CD1c-positive myeloid dendritic cell (primary cell): ENCODE results near the gene BABAM2.

Experiments used
- DNase-seq: peaks from one replicate; pipeline ENCODE4 v3.0.0-alpha.2; 2016; ENCODE audit errors: extremely low spot score

The BABAM2 gene

GRCh38 chr2:28281739-28282138 lies 391.2 kb downstream of the BABAM2 start:
- DNase-seq, result no peak

- DNase-seq, result no peak
Observed at GRCh38 chr2:28282248-28282647, 391.7 kb downstream of the BABAM2 start.

DNA sequence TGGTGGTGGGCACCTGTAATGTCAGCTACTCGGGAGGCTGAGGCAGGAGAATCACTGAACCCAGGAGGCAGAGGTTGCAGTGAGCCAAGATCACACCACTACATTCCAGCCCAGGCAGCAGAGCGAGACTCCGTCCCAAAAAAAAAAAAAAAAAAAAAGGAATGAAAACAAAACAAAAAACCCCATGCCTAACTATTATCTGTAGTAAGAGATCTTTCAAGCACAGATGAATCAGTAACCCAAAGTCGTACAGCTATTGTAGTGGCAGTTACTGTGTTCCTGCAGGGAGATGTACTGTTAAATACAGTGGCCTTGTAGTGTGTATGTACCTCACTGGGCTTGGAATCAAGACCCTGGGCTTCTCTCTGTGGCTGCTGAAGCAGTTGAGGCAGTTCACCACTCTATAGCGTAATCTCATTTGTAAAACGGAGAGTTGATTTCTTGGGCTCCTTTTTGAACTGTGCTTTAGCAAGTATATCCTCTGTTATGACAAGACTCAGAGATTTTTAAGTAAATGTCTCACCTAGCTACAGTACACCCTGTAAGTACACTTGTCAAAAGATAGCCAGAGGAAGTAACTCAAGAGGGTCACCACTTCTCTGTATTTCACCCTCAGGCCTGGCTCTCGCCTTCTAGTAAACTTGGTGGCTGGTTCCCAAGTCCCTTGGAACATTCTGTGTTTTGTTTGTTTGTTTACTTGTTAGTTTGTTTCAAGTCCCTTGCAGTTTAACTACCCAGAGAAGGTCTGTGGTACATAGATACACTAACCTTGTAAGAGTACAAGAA lies 392.5 kb downstream of the BABAM2 start:
- DNase-seq, result no peak

- DNase-seq, result no peak
Observed at GRCh38 chr2:28283861-28284260, 393.3 kb downstream of the BABAM2 start.

GRCh38 chr2:28286678-28287077 lies 396.1 kb downstream of the BABAM2 start:
- no peak for DNase-seq

DNA sequence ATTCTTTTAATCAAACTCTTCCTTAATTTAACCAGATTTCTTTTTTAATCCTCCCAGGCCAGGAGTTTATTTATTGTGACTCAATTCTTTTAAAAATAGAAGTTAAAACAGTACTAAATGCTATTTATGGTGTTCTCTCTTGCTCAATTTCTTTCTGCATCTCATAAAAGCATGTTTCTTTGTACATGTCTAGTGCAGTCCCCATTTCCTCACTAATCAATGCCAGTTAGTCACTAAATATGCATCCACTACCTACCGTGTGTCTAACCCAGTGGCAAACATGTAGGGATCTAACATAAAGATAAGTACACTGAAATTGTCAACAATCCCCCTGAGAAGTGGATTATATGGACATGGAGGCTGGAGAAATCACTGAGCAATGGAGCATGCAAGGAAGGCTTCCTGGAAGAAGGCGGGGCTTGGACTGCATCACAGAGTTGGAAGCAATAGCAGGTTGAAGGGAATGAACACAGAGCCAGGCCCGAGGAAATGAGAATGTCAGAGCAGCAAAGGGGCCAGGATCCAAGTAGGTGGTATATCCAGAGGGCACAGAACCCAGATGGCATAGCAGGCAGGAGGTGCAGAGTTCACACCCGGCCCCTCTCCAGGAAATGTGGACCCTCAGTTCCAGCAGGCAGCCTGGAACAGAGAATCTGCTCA lies 396.9 kb downstream of the BABAM2 start:
- no peak for DNase-seq

GRCh38 chr2:28288620-28289019 lies 398.1 kb downstream of the BABAM2 start:
- DNase-seq, result no peak

DNA sequence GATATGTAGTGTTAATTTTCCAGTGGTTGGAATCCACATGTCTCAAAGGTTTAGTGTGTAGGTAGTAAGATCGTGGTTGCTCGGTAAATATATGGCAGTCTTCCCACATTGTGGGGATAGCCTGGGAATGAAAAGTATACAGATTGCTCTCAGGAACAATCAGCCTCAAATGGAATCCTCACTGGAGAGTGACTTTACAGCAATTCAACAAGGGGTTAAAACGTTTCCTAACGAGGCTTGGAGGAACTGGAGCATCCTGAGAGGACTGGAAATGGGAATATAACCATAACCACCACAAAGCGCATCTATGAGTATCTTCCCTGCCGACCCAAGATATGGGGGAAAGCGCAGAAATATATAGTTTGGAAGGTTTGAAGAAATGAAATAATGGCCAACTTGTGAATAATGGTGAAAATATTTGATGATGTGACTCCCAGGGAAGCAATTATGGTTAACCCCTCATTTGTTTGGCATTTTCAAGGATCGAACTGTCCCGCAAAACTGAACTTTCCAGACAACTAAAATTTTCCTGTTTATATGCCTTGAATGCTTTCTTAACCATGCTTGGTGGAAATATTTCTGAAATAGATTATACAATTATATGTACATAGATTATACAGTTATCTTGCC lies 401.4 kb downstream of the BABAM2 start:
- no peak for DNase-seq

DNA sequence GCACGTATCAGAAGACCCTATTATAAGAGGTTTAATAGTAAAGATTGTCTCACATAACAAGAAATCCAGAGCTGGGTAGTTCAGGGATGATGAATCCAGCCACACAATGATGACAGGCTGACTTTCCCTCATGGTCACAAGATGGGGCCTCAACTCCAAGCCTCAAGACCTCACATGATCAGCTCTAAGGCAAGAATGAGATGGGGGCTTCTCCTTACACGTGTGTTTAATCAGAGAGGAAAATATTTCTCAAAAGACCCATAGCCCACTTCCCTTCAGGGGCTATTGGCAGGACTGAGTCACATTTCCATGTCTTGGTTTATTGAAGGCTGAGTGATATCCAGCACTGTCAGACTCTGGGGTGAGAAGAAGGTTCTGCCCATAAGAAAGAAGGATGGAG lies 402.0 kb downstream of the BABAM2 start:
- no peak for DNase-seq

DNA sequence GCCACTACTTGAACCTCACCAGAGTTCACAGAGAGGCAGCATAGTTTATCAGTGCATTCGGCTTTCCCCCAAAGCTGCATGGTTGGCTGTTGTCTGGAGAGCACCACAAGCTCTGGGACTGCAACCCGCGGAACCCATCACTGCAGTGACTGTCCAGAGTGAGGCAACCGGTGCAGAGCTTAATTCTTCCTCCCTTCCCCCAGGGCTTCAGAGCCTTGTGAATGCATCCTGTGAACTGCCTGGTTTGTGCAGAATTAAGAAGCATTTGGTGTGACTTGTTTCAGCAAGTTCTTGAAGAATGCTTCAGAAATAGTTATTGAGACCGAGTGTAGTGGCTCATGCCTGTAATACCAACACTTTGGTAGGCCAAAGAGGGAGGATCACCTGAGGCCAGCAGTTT lies 402.9 kb downstream of the BABAM2 start:
- no peak for DNase-seq

GRCh38 chr2:28294451-28294850 lies 403.9 kb downstream of the BABAM2 start:
- no peak for DNase-seq

- no peak for DNase-seq
Observed at GRCh38 chr2:28296243-28296642, 405.7 kb downstream of the BABAM2 start.

- no peak for DNase-seq
Observed at GRCh38 chr2:28296904-28297303, 406.4 kb downstream of the BABAM2 start.

GRCh38 chr2:28297531-28297930 lies 407.0 kb downstream of the BABAM2 start:
- DNase-seq, result no peak

GRCh38 chr2:28298406-28298805 lies 407.9 kb downstream of the BABAM2 start:
- DNase-seq, result no peak

DNA sequence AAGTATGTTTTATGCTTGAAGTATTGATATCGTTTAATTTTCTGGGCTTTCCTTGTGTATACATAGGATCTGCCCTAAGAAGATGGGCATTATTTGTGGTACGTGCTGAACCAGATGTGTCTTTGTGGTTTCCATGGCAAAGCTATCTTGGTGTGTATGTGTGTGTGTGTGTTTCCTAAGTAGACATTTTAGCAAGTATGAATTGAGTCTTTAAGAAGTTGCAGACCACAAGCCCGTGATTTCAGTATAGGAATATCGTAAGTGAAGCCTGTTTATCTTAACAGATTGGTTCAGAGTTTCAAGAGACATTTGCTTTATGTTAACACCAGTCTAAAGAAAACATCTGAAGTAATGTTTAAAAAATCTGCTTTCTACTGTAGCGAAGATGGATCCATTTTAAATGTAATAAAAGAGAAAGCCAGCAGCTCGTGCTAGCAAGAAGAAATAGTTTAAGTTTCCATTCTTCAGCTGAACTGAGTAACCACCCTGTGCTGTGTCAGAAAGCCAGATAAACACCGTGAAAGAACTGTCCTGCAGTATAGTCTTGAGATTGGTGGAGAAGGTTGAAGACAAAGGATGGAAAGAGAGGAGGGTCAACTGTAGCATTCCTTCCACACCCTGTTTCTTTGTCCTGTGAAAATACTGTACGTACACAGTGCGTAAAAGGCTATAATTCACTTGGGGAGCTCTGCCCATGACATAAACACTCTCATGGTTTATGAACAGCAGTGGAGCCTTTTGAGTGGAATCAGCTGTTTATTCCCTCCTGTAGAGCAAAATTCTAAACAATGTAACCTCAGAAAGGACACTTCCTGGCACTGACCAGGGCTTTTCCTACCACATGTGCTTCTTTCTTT lies 410.2 kb downstream of the BABAM2 start:
- DNase-seq, result no peak

- DNase-seq, result no peak
Observed at GRCh38 chr2:28305202-28305601, 414.7 kb downstream of the BABAM2 start.

DNA sequence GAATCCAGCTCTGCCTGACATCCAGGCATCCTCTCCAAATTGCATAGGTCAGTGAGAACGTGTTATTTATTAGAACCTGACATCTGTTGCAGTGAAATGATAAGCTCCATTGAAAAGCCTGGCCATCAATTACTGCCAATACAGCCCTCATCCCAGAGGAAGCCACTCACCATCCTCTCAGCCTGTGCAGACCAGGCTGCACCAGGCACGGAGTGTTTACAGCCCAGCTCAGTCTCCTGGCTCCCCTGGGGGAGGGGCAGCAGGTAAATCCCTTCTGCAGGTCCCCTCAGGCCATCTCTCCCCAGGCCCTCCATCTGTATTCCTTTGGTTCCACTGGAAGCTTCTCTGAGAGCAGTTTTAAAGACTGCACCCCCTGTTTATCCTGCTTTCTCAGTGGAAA lies 419.6 kb downstream of the BABAM2 start:
- no peak for DNase-seq

DNA sequence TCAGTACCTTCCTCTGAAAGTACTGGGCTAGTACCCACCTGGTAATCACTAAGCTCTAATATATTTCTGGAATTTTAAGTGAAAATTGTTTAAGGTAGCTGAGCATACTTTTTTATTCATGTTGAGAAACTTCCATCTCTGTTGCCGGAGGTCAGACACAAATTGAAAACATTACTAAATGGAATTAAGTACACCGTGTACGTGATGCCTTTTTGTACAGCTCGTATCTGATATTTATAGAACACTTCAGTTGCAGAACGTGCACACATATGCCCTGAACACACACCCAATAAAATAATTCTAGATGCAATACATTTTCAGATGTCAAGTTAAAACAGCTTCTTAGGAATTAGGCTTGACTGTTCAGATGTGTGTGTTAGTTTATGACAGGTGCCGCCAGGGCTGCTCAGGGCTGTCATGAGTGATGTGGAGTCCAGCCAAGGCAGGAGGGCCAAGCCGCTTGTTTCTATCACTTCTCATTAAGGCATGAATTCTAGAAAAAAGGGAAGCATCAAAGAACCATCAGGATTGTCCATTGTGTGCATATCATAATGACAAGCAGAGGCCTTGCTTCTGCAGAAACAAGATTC lies 421.2 kb downstream of the BABAM2 start:
- DNase-seq, result peak; percentile 24

GRCh38 chr2:28312307-28313219 lies 422.0 kb downstream of the BABAM2 start:
- peak; percentile 3 for DNase-seq
